GM19397 (cell line): ENCODE measurements around the gene PARD6G.

Experiments used
- ATAC-seq: cut with Tn5 transposase; IDR thresholded peaks from one replicate; pipeline ENCODE4 v1.9.1; 2021; ENCODE audit warnings: mild to moderate bottlenecking, moderate library complexity; ENCODE audit not compliant: unreplicated experiment

The PARD6G gene

DNA sequence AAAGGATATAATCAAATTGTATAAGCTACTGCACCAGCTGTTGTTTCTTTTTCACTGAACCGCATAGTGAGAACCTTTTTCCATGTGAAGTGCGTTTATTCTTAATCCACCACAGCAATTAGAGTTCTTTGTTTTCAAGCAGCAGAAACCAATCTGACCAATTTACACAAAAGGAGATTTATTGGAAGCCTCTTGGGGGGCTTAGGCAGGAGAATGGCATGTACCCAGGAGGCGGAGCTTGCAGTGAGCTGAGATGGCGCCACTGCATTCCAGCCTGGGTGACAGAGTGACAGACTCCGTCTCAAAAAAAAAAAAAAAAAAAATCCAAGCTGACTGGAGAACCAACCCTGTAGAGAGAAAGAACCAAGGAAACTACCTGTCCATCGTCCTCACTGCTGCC, 128.2 kb downstream of the PARD6G start:
- ATAC-seq, result no peak

DNA sequence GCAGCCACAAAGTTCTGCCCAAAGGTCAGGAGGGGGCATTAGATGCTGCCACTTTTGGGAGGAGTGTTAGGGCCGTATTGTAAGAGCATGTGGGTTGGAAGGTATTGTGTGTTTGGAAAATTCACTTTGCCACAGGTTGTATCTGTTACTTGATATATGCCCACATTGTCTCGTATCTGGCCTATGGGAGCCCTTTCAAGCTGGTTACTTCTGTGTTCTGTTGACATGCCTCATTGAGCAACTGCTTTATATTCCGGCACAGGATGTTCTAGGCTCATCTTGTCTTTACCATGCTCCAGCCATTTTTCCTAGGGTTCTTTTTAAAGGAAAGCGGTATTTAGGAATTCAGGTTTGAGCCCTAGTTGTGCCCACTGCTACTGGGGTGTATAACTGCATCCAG, 132.3 kb downstream of the PARD6G start:
- ATAC-seq, result no peak

DNA sequence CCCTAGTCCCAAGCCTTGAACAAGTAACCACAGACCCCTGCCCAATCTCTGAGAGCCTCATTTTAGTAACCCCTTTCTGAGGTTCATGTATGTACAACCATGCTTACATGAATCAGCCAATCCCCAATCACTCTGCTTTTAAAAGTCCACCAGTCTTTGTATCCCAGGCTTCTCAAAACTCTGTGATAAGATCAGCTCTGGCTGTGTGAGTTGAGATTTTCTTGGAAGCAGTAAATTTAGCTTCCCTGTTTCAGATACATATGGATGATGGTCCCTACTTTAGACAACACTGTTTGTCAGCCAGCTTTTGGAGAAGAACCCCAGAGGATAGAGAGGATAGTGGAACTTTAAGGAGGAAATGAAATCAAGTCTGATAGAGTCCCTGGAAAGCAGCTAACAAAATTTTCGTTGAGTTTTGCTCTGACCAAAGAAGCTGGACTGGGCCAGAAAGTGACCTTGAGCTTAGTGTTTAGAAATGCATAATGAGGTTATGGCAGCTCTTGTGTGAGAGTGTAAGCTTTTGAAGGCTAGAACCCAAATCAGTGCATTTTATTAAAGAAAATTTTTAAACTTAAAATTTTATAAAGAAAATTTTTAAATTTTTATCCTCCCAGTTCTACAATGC, 134.6 kb downstream of the PARD6G start:
- no peak for ATAC-seq

DNA sequence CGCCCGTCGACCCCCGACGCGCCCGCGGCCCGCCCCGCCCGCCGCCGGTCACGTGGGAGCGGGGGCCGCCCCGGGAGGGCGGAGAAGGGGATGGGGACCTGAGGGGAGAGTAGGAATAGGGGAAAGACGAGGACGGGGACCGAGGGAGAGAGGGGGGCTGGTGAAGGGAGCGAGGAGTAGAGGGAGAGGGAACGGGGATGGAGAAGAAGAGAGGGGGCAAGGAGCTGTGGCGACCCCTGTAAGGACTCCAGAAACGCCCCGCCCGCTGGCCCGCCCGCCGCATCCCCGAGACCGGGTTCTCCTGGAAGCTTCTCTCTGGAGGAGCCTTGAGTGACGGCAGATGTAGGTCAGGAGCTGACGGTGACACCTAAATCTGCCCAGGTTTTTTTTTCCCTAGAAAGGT, 137.6 kb downstream of the PARD6G start:
- peak; percentile 27 for ATAC-seq

DNA sequence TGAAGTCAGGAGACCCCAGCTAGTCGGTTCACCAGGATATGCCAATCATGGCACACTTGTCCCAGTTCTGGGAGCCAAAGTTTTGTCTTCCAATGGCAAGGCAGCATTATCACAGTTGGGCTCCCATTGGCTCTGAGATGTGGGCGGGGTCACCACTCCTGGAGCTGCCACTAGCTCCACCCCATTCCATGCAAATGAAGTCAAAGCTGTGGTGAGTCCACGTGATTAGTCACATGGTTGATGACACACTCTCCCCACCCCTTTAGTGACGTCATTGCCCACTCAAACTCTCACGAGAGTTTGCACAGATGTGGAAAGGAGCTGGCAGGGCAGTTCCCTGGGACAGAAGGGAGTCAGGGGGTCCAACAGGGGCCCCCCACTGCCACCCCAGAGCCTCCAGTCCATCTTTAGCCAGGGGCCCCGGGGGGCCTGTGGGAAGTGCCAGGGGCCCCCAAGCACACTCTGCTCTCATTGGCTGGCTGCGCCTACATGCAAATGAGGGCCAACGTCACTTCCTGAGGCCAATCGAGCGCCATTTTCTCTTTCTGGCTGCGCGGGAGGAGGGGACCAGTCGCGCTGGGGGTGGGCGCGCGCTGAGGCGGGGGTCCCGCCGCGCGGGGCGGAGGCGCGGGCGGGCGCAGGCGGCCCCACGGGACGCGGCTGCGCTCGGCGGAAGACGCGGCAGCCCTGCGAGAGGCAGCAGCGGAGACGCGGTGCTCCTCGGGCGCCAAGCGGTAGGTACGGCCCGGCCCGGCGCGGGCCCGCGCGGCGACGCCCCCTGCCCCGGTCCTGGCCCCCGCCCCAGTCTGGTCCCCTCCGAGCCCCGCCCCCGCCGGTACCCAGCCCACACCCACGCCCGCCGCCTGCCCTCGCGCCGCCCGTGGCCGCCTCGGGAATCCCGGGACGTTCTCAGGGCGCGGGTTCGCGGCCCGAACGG, 138.3 kb downstream of the PARD6G start, which contains the start of gene ADNP2:
TSS of gene ADNP2 (plus strand) at position 524 of the 937 bp plus-strand sequence. CDS start 8,281 bp downstream, outside the sequence.
- peak; percentile 70 for ATAC-seq

DNA sequence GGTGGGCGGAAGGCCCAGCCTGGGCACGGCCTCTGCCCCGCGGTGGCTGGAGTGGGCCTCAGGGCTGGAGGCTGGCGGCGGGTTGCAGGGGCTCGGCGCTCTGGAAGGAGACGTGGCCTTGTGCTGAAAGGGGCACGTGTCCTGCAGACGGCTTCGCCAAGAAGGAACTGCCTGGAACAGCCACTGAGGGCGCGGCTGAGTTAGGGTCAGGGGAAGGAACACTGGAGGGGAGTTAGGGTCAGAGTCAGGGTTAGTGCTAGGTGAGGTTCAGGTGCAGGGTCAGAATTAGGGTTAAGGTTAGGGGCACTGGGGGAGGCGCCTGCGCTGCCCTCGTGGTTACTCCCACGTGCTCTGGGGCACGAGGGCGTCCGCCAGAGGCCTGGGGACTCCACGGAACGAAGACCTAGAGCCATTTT, 139.2 kb downstream of the PARD6G start:
- ATAC-seq, result no peak

DNA sequence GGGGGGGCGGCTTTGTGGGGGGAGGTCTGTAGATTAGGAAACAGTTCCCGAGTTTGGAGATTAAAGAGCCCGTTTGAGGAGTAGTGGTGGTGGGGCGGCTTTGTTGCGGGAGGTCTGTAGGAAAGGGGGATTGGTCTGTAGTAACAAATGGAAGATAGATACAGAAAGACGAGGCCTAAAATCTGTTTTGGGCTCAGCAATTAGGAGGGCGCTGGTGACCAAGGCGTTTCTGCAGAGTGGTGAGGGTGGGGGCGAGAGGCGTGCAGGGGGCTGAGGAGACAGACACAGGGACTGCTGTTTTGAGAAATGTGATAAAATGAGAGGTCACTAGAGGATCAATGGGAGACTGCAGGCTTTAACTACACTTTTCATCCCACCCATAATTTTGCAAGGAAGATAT, 139.9 kb downstream of the PARD6G start:
- ATAC-seq, result no peak
